Panc1 (cell line): ENCODE data around the gene TUFT1. TPM values are rescaled to one million over a fixed set of nuclear protein-coding genes. Genes with fewer than 3 reads are reported as not detected.

Source experiments
- ATAC-seq: fragments of 200-7000 bp; cut with Tn5 transposase; 2 replicates; pipeline ENCODE4 v1.9.1; 2020; ENCODE audit warnings: mild to moderate bottlenecking, moderate library complexity
- BruUV-seq: library from RNA; stranded (reverse); fragments of 400-500 nt; replicated peaks from 2 replicates; lab custom pipeline; 2021; lab: Mats Ljungman, UMichigan
- CTCF ChIA-PET: fragments of 300-600 bp; sonication (Branson Sonifier 250); formaldehyde crosslinking; loops from one replicate; lab custom pipeline; 2022; ENCODE audit warnings: antibody characterized with exemption; lab: Charles Lee
- POLR2A ChIA-PET: fragments of 300-600 bp; sonication (Branson Sonifier 250); formaldehyde crosslinking; loops from one replicate; lab custom pipeline; 2022; ENCODE audit warnings: antibody characterized with exemption; lab: Charles Lee
- DNase-seq: peaks from one replicate; pipeline ENCODE4 v3.0.0-alpha.2; 2010; ENCODE audit warnings: low read depth, low spot score
- H3K27ac ChIP-seq: 2 replicates; pipeline ENCODE4 v1.5.1; 2011; ENCODE audit warnings: mild to moderate bottlenecking, low read length, inconsistent platforms
- H3K27me3 ChIP-seq: fragments of 200-500 bp; sonication (Bioruptor generic); 2 replicates; pipeline ENCODE4 v1.6.0; 2014; ENCODE audit warnings: low read length, inconsistent platforms; ENCODE audit not compliant: control insufficient read depth, insufficient read depth
- H3K36me3 ChIP-seq: fragments of 200-500 bp; sonication (Bioruptor generic); 2 replicates; pipeline ENCODE4 v1.5.1; 2014; ENCODE audit warnings: inconsistent platforms, mild to moderate bottlenecking, low read length, moderate library complexity; ENCODE audit not compliant: control insufficient read depth, insufficient read depth
- H3K4me1 ChIP-seq: 2 replicates; pipeline ENCODE4 v1.5.1; 2011; ENCODE audit warnings: inconsistent platforms, mild to moderate bottlenecking, low read length, moderate library complexity; ENCODE audit not compliant: control insufficient read depth, insufficient read depth
- H3K4me3 ChIP-seq, 2 experiments: 2 replicates each; pipeline ENCODE4 v1.5.1; 2011 to 2012; ENCODE audit warnings: low read depth in 2 of 2, low read length in 2 of 2, mild to moderate bottlenecking in 2 of 2, inconsistent platforms in 1 of 2, moderate library complexity in 1 of 2
- H3K9me3 ChIP-seq: fragments of 200-500 bp; sonication (Bioruptor generic); 2 replicates; pipeline ENCODE4 v1.5.1; 2014; ENCODE audit warnings: low read depth, mild to moderate bottlenecking, inconsistent platforms, low read length, moderate library complexity; ENCODE audit not compliant: control insufficient read depth, insufficient read depth
- CTCF ChIP-seq: fragments of 450-650 bp; IDR thresholded peaks from 2 replicates; pipeline ENCODE4 v1.5.1; 2017; ENCODE audit warnings: mild to moderate bottlenecking
- POLR2AphosphoS5 ChIP-seq: IDR thresholded peaks from 2 replicates; pipeline ENCODE4 v1.6.1; 2012; ENCODE audit warnings: mild to moderate bottlenecking, low read depth, low read length, moderate library complexity
- REST ChIP-seq, 2 experiments: IDR thresholded peaks; 2 replicates each; pipeline ENCODE4 v1.6.1; 2011 to 2012; ENCODE audit warnings: low read depth in 2 of 2, control low read depth in 1 of 2, low read length in 1 of 2, mild to moderate bottlenecking in 1 of 2, moderate library complexity in 1 of 2; ENCODE audit not compliant: insufficient read depth in 1 of 2
- SIN3A ChIP-seq: IDR thresholded peaks from 2 replicates; pipeline ENCODE4 v1.6.1; 2012; ENCODE audit warnings: low read depth, mild to moderate bottlenecking, low read length, moderate library complexity, borderline replicate concordance; ENCODE audit not compliant: insufficient read depth
- TCF7L2 ChIP-seq: IDR thresholded peaks from 2 replicates; pipeline ENCODE4 v1.6.1; 2011; ENCODE audit warnings: mild to moderate bottlenecking, low read depth, low read length, inconsistent platforms
- in situ Hi-C: cut with HindIII; loops from 2 replicates; pipeline ENCODE4 v1.10.0; 2016; ENCODE audit warnings: low sequenced_read_pairs, low pct_unique_long_range_greater_than_20kb
- intact Hi-C: fragments of 100-400 bp; cut with micrococcal nuclease; formaldehyde crosslinking; loops from one replicate; pipeline ENCODE4 v1.10.0; 2022; ENCODE audit not compliant: unreplicated experiment
- total RNA-seq: library from RNA; stranded (reverse); gene quantifications from one replicate; pipeline ENCODE4 v1.2.1, GENCODE V29; 2021; ENCODE audit not compliant: unreplicated experiment

Gene TUFT1
- total RNA-seq, 1 experiment from 2014 or later, result 66.4 TPM

DNA sequence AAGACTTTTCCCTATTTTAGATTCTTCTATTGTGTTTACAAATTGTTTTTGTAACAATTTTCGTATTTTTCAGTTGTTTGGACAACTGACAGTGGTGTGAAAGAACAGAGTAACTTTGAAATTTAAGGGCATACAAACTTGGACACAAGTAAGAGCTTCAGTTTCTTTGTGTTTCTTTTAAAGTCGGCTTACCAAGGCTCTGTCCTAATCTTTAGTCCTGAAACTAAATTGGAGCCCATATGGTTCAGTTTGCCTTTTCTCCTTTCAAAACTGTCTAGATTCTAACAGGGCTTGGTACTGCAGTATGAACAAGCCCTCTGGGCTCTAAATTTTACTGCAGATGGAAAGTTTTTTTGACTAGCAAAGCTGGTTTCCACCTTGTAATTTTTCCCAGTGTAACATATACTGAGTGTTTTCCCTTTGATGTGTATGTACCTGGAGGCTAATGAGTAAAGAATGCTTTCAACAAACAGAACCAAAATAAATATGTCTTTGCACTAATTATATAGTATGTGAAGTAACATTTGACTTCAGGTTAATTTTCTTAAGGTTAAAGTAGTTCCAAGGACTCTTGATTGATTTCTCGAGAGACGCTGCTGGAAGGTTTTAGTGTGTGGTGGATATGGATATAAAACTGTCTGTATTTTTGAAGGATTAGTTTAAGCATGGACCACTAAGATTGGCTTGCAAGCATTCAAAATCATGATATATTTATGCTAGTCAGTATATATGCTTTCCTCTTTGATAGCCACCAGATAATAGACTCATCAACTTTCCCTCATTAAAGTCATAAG lies 75.8 kb downstream of the TUFT1 start:
- peak overlapping the region; percentile 67 for H3K27ac ChIP-seq
- ChIA-PET POLR2A (no interaction called here), CTCF (no interaction called here)
- H3K4me3 ChIP-seq, result no peak overlapping the region; a peak in 1 of 4 replicates
- H3K27me3 ChIP-seq, result no peaks in the 10 kb centered on the region
- DNase-seq, result no peak
- H3K36me3 ChIP-seq, result no peaks in the 10 kb centered on the region
- no peaks in the 10 kb centered on the region for H3K9me3 ChIP-seq
- TF ChIP-seq TCF7L2 (peak; percentile 32; the same call in 1 of the 2 replicates), REST (IDR thresholded peaks at IDR 0.05; ENCODE audit: insufficient read depth in 1 of 2, low read depth in 2 of 2, low read length in 1 of 2) (no peak)
- H3K4me1 ChIP-seq, result peaks cover 60% of the 10 kb centered on the region
- ATAC-seq, result no peak
- BruUV-seq, result no TSS peak
- intact Hi-C loops (no loop called here), in situ Hi-C loops (no loop called here)

GRCh38 chr1:151616505-151616849 lies 76.4 kb downstream of the TUFT1 start:
- POLR2A ChIA-PET, result no interaction called here
- intact Hi-C loops, result no loop called here
- H3K27ac ChIP-seq, result peak overlapping the region; percentile 14; the same call in 1 of the 2 replicates

More at GRCh38 chr1:151616505-151616849, 76.4 kb downstream of the TUFT1 start:
- ATAC-seq, result no peak
- no peaks in the 10 kb centered on the region for H3K36me3 ChIP-seq
- no TSS peak for BruUV-seq
- DNase-seq, result no peak
- in situ Hi-C loops, result no loop called here
- peaks cover 60% of the 10 kb centered on the region for H3K4me1 ChIP-seq
- no peak for TF ChIP-seq TCF7L2
- TF ChIP-seq CTCF, result no peak
- TF ChIP-seq REST (IDR thresholded peaks at IDR 0.05; ENCODE audit: insufficient read depth in 1 of 2, low read depth in 2 of 2, low read length in 1 of 2), result no peak
- no peak for TF ChIP-seq POLR2AphosphoS5
- TF ChIP-seq SIN3A, result no peak
- H3K4me3 ChIP-seq, result no peak overlapping the region
- CTCF ChIA-PET, result no interaction called here
- no peaks in the 10 kb centered on the region for H3K9me3 ChIP-seq
- no peaks in the 10 kb centered on the region for H3K27me3 ChIP-seq
